Measurements from ENCODE around the gene PRM1.
"Not testable (repeated sequence)": the region's sequence is repeated elsewhere in the genome, so short reads cannot be mapped to it uniquely, and the experiment has no call there.

DNA sequence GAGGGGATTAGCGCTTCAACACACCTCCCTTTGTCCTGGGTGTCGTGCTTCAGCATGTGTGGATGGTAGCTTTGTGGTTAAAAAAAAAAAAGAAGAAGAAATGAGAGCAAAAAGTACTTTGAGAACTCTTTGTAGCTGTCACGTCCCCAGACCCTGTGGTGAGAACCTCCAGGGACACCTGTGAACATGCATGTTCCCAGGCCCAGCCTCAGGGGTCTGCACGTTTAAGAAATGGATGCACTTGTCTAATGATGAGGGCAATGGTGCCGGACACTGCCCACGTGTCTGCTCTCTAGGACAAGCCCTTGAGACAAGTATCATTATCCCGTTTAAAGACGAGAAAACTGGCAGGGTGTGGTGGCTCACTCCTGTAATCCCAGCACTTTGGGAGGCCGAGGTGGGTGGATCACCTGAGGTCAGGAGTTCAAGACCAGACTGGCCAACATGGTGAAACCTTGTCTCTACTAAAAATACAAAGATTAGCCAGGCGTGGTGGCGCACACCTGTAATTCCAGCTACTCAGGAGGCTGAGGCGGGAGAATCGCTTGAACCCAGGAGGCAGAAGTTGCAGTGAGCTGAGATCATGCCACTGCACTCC, 17.9 kb upstream of the PRM1 start:
- not testable (repeated sequence) for TF ChIP-seq CTCF (conservative IDR thresholded peaks at IDR 0.05; ENCODE audit: low read depth, low read length); POLR2A (IDR thresholded peaks at IDR 0.05; ENCODE audit: low read depth, low read length); USF2 (IDR thresholded peaks at IDR 0.05; ENCODE audit: low read depth, low read length); BHLHE40 (IDR thresholded peaks at IDR 0.05; ENCODE audit: low read depth, low read length); SMC3 (IDR thresholded peaks at IDR 0.05; ENCODE audit: low read depth, low read length); RAD21 (IDR thresholded peaks at IDR 0.05; ENCODE audit: low read length); CHD1 (IDR thresholded peaks at IDR 0.05; ENCODE audit: low read depth, low read length); ELK1 (IDR thresholded peaks at IDR 0.05; ENCODE audit: borderline replicate concordance, low read depth, low read length)
